T follicular helper cell (primary cell): ENCODE data around the gene HDDC3.
"Not testable (repeated sequence)": the region's sequence is repeated elsewhere in the genome, so short reads cannot be mapped to it uniquely, and the experiment has no call there.

Source experiments
- DNase-seq: peaks from one replicate; pipeline ENCODE4 v3.0.0-alpha.2; 2020; ENCODE audit warnings: low read depth

Gene HDDC3

DNA sequence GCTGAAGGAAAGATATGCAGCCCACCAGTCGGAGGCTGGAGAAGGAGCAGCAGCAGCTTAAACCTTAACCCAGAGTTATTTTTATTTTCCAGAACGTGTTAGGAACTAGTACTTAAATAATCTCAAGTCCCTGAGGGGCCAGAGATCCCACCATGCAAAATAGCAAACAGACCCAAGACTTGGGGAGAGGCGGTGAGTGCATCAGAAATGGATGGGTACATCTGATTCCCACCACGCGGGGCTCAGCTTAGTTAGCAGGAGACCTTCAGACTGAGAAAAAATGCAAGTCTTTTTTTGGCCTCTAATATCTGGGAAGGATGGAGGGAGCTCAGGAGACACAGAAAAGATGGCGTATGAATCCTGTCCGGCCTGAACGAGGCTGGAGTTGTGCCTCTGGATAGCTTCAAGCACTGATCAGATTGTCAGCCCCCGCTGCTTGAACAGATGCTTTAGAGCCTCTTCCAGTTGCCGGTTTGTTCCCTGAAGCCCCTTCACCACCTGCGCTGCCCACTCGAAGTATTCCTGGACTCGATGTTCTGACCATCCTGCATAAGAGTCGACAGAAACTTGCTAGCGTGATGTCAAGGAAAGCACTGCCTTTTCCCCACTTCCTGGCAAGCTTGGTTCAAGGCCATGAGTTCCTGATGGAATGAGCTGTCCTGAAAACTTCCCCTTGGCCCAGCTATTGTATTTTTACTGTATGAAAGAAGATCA lies 1.3 kb downstream of the HDDC3 start:
- no peak for DNase-seq

DNA sequence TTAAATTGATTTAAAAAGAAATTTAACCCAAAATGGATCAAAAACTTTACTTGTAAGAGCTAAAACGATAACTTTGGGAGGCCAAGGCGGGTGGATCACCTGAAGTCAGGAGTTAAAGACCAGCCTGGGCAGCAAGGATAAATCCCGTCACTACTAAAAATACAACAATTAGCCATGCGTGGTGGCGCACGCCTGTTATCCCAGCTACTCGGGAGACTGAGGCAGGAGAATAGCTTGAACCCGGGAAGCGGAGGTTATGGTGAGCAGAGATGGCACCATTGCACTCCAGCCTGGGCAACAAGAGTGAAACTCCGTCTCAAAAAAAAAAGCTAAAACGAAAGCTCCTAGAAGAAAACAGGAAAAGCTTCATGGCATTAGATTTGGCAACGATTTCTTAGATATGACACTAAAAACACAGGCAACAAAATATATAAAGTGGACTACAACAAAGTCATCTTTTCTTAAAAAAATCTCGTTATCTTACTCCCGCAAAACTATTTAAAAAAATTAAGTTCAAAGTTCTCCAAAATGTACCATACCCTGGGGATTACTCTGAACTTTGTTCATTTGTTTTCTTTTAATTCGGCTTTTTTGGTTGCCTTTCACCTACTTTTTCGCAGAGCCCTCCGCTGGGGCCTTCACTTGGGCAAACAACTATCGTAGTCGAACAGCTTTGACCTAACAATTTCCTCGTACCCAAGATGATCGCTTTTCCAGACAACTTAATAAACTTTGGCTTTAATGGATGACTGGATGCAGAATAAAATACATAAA lies 2.9 kb downstream of the HDDC3 start:
- DNase-seq: no peak

DNA sequence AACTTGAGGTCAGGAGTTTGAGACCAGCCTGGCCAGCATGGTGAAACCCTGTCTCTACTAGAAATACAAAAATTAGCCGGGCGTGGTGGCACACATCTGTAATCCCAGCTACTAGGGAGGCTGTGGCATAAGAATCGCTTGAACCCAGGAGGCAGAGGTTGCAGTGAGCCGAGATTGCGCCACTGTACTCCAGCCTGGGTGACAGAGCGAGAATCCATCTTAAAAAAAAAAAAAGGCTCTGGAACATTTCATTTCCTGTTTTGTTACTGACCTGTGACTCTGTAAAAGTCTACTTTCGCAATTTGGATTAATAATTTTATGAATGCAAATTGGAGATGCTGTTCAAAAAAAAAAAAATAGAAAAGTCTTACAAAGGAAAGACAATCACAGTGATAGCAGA lies 4.2 kb downstream of the HDDC3 start:
- DNase-seq: not testable (repeated sequence)

- DNase-seq: not testable (repeated sequence)
Observed at GRCh38 chr15:90926766-90927165, 5.6 kb downstream of the HDDC3 start.

GRCh38 chr15:90924375-90924774 lies 8.0 kb downstream of the HDDC3 start:
- no peak for DNase-seq

GRCh38 chr15:90922712-90923322 lies 9.5 kb downstream of the HDDC3 start:
- DNase-seq: not testable (repeated sequence)

DNA sequence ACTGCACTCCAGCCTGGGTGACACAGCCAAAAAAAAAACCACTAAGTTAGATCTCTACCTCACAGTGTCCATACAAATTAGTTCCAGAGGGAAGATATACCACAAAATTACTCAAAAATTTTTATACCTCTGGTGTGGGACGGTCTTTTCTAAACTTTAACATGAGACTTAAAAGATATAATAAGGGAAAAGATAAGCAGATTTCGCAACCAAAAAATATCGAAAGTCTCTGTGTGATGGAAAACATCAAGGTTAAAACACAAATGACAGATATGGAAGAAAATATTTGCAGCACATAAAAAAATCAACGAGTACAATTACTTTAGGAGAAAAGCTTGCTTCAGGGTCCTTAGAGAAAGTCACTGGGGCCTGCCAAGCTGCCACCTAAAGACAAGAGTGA lies 10.5 kb downstream of the HDDC3 start:
- no peak for DNase-seq

DNA sequence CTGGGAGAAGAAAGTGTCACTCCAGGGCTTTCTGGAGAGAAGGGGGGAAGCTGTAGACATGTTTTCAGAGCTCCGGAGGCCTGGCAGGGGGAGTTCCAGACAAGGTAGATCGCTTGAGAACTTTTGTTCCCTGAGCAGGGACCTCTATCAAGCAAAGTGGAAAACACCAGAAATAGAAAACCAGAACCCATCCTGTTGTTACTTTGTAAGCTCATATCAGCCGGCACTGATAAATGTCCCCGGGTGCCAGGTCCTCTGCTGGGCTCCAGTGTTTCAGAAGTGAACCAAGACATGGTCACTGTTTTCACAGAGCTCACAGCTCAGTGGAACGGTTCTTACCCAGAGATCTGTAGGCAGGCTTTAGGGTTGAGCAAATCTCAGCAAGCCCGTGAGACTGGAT lies 13.5 kb downstream of the HDDC3 start:
- DNase-seq: no peak

GRCh38 chr15:90918034-90918788 lies 14.1 kb downstream of the HDDC3 start:
- no peak for DNase-seq

- no peak for DNase-seq
Observed at GRCh38 chr15:90917569-90917968, 14.8 kb downstream of the HDDC3 start.

- no peak for DNase-seq
Observed at GRCh38 chr15:90916461-90916860, 15.9 kb downstream of the HDDC3 start.

- no peak for DNase-seq
Observed at GRCh38 chr15:90915808-90916440, 16.4 kb downstream of the HDDC3 start.

DNA sequence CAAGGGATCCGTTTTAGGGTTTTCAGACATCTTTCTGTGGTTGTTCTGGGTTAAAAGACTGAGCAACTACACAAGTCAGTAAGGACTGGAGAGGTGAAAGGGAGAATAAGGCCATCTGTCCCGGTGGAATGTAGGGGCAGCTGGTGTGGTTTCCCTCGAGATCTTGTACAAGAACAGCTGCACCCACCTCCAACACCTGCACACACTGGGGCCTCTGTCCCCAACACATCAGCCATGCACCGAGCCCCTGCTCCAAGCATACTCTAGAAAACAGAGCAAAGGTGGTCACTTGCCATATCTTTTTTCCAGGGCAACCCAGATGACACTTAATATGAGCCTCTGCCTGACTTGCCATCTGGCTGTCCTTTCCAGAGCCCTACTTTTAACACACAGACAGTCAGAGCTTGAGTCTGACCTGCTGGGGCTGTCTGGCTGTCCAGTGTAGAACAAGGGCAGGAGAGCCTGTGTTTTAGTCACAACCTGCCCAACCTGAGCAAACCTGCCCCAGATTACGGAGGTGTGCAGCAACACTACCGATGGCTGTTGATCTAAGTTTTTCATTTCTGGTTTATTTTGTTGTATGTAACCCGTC lies 17.0 kb downstream of the HDDC3 start:
- DNase-seq: no peak

DNA sequence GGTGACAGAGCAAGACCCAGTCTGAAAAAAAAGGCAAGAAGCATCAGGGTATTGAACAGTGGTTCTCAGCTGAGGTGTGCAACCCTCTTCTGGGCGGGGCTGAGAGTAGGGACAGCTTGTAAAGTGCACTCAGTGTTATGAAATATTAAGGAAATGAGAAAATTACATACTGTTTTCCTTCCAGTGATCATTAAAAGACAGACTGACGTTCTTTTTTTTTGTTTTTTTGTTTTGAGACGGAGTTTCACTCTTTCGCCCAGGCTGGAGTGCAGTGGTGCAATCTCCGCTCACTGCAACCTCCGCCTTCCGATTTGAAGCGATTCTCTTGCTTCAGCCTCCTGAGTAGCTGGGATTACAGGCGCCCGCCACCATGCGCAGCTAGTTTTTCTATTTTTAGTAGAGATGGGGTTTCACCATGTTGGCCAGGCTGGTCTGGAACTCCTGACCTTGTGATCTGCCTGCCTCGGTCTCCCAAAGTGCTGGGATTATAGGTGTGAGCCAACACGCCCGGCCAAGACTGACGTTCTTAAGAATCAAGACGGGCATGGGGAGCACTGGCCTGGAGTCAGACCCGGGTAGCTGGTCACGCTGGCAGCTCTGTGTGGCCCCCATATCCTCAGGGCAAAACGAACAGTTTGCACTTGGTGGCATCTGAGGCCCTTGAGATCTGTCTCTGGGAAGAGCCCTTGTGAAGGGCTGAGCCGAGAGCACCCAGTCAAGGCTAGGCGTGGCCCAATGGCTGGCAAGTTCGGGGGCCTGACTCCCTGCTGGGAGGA lies 17.9 kb downstream of the HDDC3 start:
- no peak for DNase-seq

GRCh38 chr15:90913398-90913944 lies 18.9 kb downstream of the HDDC3 start:
- no peak for DNase-seq

DNA sequence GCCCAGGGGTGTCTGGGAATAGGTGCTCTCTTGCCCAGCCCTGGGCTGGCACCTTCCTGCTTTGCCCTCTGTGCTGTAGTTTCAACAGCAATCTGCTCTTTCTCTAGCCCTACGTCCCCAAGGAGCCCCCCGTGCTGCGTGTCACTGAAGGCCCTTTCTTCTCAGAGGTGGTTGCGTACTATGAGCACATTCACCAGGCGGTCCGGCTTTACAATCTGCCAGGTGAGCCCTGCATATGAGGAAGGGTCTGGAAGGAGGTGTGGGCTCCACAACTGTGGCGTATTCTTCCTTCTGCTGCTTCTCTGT lies 19.6 kb downstream of the HDDC3 start:
- no peak for DNase-seq

DNA sequence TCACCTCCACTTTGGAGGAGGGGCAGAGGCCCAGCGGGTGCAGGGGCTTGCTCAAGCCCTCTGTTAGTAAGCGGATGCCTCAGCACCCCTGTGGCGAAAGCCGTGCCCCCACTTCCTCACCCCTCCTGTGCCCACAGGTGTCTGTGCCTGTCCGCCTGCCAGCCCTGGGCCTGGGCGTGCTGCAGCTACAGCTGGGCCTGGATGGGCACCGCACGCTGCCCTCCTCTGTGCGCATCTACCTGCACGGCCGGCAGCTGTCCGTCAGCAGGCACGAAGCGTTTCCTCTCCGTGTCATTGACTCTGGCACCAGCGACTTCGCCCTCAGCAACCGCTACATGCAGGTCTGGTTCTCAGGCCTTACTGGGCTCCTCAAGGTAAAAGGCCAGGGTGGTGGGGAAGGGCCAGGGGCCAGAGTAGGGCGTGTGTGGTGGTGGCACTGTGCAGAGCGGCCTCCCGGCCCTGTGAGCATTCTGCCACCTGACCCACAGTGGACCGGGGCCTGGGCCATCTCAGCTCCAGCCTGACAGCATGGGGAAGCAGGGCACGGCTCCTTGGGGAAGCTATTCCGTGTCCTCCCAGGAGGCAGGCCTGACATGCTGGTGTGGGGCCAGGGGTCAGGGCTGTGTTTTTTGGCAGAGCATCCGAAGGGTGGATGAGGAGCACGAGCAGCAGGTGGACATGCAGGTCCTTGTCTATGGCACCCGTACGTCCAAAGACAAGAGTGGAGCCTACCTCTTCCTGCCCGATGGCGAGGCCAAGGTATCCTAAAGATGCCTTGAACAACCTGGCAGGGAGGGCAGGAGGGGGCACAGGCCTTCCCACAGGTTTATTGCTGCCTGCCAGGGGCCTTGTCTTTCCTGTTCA lies 20.2 kb downstream of the HDDC3 start:
- DNase-seq: no peak

DNA sequence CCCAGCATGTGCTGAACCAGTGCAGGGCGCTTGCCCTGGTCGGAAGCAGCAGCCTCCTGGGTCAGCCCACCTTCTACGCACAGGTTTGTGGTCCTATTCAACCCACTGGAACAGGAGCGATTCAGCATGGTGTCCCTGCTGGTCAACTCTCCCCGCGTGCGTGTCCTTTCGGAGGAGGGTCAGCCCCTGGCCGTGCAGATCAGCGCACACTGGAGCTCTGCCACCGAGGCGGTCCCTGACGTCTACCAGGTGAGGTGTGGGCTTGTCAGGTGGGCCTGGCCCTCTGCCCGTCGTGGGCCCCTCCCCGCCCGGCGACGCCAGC lies 21.1 kb downstream of the HDDC3 start:
- no peak for DNase-seq

GRCh38 chr15:90910441-90911301 lies 21.7 kb downstream of the HDDC3 start:
- DNase-seq: no peak
